AG04450 (cell line): ENCODE data around the gene CFAP57. TPM values are rescaled to one million over a fixed set of nuclear protein-coding genes. Genes with fewer than 3 reads are reported as not detected.

Experiments used
- CTCF ChIA-PET: fragments of 300-600, 350-600 bp; formaldehyde crosslinking; extraction: SDS; loops from one replicate; lab custom pipeline; 2022; ENCODE audit warnings: antibody characterized with exemption, inconsistent platforms; lab: Charles Lee
- POLR2A ChIA-PET: fragments of 350-600 bp; formaldehyde crosslinking; extraction: SDS; loops from one replicate; lab custom pipeline; 2021; ENCODE audit warnings: antibody characterized with exemption, inconsistent platforms; lab: Yijun Ruan, JAX
- DNase-seq: peaks from one replicate; pipeline ENCODE4 v3.0.0-alpha.2; 2011; ENCODE audit warnings: low read depth, low spot score
- H3K27ac ChIP-seq: one replicate; pipeline ENCODE4 v1.5.1; 2012; ENCODE audit warnings: low read depth, low read length, control low read depth
- H3K27me3 ChIP-seq: one replicate; pipeline ENCODE4 v1.6.0; 2012; ENCODE audit warnings: low read length; ENCODE audit not compliant: control insufficient read depth, insufficient read depth
- H3K4me3 ChIP-seq: 2 replicates; pipeline ENCODE4 v1.5.1; 2011; ENCODE audit warnings: mild to moderate bottlenecking, low read depth, low read length, control low read depth
- H3K9me3 ChIP-seq: 2 replicates; pipeline ENCODE4 v1.5.1; 2012; ENCODE audit warnings: low read length; ENCODE audit not compliant: control insufficient read depth, insufficient read depth
- polyA plus RNA-seq: library from polyadenylated mRNA; depleted of rRNA; stranded (reverse); fragments of >200 nt; gene quantifications from 2 replicates; pipeline ENCODE4 v1.2.3, GENCODE V29; 2011
- TF ChIP-seq, protein P1 (sequence below): IDR thresholded peaks from 2 replicates; pipeline ENCODE4 v1.5.1; 2011; ENCODE audit warnings: low read depth, low read length, control low read depth, inconsistent platforms

CFAP57 gene
- polyA plus RNA-seq, 1 experiment: 0.58 TPM

DNA sequence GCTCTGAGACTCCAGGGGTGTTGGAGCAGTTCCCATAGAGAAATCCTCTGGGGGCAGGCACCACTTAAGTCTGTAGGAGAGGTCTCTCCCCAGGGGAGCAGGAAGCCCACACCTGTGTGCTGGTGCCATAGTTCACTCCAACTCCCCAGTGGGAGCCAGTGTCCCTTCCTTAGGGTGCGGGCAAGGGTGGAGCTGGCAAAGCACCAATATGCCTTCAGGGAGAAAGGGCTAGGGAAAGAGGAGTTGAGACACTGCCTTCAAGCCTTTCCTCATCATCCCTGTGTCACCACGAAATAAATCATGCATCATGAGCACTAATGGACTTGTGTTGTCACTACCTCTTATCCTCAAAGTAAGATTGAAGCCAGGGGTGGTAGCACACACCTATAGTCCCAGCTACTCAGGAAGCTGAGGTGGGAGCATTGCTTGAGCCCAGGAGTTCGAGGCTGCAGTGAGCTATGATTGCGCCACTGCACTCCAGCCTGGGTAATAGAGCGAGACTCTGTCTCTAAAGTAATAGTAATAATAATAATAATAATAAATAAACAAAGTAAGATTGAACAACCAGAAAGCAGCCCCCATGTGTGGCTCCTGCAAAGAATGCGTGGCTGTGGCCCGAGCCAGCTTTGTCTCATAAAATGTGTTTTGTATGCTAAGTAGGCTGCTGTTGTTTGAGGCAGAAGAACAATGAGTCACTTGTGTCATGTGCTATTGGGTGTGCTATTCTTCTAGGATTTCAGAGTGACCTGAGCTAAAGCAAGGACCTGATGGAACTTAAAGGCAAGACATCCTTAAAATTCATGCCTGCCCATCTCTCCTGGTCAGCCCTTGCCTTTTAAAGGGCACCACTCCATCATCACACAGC is 122.0 kb downstream of the CFAP57 start:
- no peak overlapping the region for H3K27ac ChIP-seq
- CTCF ChIA-PET: interaction anchor here (0.6 to 1.7 kb wide), 2 partner anchors 67 to 613 kb away, joined by 3 to 5 read pairs; no protein-coding TSS in a partner anchor
- TF ChIP-seq, protein P1, sequence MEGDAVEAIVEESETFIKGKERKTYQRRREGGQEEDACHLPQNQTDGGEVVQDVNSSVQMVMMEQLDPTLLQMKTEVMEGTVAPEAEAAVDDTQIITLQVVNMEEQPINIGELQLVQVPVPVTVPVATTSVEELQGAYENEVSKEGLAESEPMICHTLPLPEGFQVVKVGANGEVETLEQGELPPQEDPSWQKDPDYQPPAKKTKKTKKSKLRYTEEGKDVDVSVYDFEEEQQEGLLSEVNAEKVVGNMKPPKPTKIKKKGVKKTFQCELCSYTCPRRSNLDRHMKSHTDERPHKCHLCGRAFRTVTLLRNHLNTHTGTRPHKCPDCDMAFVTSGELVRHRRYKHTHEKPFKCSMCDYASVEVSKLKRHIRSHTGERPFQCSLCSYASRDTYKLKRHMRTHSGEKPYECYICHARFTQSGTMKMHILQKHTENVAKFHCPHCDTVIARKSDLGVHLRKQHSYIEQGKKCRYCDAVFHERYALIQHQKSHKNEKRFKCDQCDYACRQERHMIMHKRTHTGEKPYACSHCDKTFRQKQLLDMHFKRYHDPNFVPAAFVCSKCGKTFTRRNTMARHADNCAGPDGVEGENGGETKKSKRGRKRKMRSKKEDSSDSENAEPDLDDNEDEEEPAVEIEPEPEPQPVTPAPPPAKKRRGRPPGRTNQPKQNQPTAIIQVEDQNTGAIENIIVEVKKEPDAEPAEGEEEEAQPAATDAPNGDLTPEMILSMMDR: no peak
- H3K9me3 ChIP-seq: no peaks in the 10 kb centered on the region
- no peak overlapping the region for H3K4me3 ChIP-seq
- no peaks in the 10 kb centered on the region for H3K27me3 ChIP-seq
- POLR2A ChIA-PET: no interaction called here
- DNase-seq: no peak

DNA sequence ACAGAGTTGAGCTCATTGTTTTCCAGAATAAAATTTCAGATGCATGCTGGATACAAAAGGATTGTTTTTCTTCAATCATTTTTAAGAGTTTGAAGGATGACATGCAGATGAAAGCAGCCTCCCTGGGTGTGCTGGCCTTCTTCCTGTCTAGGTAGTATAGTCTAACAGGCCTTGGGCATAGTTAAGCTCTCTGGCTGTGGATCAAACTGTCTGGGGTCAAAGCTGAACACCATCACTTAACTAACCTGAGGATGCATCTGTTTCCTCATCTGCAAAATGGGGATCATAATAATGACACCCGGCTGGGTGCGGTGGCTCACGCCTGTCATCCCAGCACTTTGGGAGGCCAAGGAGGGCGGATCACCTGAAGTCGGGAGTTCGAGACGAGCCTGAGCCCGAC is 122.6 kb downstream of the CFAP57 start:
- ChIA-PET CTCF (interaction anchor here (0.6 to 1.7 kb wide), 2 partner anchors 33 to 68 kb away, joined by 4 to 5 read pairs; no protein-coding TSS in a partner anchor), POLR2A (no interaction called here)
- no peak for DNase-seq
- Histone ChIP-seq H3K27me3 (no peaks in the 10 kb centered on the region), H3K4me3 (no peak overlapping the region), H3K27ac (no peak overlapping the region), H3K9me3 (no peaks in the 10 kb centered on the region)
- TF ChIP-seq, protein P1: no peak

DNA sequence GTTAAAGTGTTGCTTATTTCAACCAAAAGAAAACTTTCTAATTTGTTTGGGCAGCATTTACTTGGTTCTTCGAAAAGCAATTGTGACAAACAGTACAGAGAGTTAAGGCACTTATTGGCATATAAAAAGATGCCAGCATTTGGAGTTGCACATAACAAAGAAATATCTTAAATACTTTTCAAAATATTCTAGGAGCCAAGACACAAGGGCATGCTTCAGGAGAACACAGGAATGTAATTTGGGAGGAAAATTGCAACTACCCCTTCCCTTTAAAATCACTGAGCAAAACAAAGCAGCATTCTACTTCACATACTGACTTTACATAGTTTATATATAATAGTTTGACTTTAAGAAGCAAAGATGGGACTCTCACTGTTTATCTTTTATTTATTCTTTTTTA is 124.1 kb downstream of the CFAP57 start:
- POLR2A ChIA-PET: no interaction called here
- CTCF ChIA-PET: no interaction called here
- TF ChIP-seq, protein P1: no peak

DNA sequence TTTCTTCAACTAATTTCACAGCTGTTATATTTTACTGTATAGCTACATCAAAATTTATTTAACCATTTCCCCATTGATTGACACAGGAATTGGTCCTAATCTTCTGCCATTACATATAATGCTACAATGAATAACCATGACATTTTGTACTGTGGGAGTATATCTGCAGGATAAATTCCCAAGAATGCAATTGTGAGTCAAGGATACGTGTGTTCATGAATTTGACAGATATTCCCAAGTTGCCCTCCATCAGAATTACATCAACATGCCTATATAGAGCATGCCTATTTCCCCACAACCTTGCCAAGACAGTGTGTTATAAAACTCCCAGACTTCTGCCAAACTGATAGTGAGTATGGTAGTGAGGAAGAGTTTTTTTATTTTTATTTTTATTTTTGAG is 125.9 kb downstream of the CFAP57 start:
- DNase-seq: no peak
- Histone ChIP-seq H3K27me3 (no peaks in the 10 kb centered on the region), H3K27ac (no peak overlapping the region), H3K4me3 (no peak overlapping the region), H3K9me3 (no peaks in the 10 kb centered on the region)
- ChIA-PET CTCF (no interaction called here), POLR2A (no interaction called here)
- TF ChIP-seq, protein P1: no peak

More for the DNA sequence above, 124.1 kb downstream of the CFAP57 start:
- H3K9me3 ChIP-seq: no peaks in the 10 kb centered on the region
- DNase-seq: no peak
- no peaks in the 10 kb centered on the region for H3K27me3 ChIP-seq
- H3K4me3 ChIP-seq: no peak overlapping the region
- H3K27ac ChIP-seq: no peak overlapping the region

DNA sequence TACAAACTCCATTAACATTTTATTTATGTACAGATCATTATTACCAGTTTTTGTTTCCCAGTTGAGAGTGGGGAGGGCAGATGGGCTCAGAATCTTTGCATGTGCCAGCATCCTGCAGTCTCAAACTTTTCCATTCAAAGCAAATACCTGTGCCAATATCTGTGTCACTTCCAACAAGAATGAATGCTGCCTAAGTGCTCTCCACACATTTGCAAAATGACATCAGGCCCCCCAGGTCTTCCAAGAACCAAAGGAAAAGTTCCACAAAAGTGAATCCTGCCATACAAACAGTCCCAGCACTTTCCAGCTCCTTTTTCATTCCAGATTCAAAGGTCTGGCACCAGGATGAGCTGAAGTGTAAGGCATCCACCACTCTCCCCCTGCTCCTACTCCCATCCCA is 127.0 kb downstream of the CFAP57 start:
- CTCF ChIA-PET: no interaction called here
- H3K4me3 ChIP-seq: no peak overlapping the region
- DNase-seq: no peak
- no peaks in the 10 kb centered on the region for H3K27me3 ChIP-seq
- no peaks in the 10 kb centered on the region for H3K9me3 ChIP-seq
- H3K27ac ChIP-seq: no peak overlapping the region
- TF ChIP-seq, protein P1: no peak
- POLR2A ChIA-PET: no interaction called here
